ENCODE data around the gene BFAR. TPM values are rescaled to one million over a fixed set of nuclear protein-coding genes. Genes with fewer than 3 reads are reported as not detected.

Gene BFAR
- polyA plus RNA-seq, 1 donor from 2014 or later = 63.5 TPM

GRCh38 chr16:14629612-14629918 is 3.2 kb upstream of the BFAR start:
- H3K27ac ChIP-seq (ENCODE audit: low read length) = peak overlapping the region; percentile 78
- H3K4me2 ChIP-seq (ENCODE audit: low read length) = peak overlapping the region; percentile 98
- H3K27me3 ChIP-seq (ENCODE audit: insufficient read depth, low read depth, low read length) = no peaks in the 10 kb centered on the region
- no peaks in the 10 kb centered on the region for H3K36me3 ChIP-seq (ENCODE audit: insufficient read depth, low read length)
- TF ChIP-seq MXI1 (conservative IDR thresholded peaks at IDR 0.05; ENCODE audit: poor library complexity, severe bottlenecking) (no peak), EZH2 (IDR thresholded peaks at IDR 0.05; ENCODE audit: borderline replicate concordance, insufficient read depth, low read length, poor library complexity, severe bottlenecking) (no peak), POLR2AphosphoS5 (IDR thresholded peaks at IDR 0.05) (no peak), EP300 (conservative IDR thresholded peaks at IDR 0.05; ENCODE audit: poor library complexity, severe bottlenecking) (no peak), RAD21 (conservative IDR thresholded peaks at IDR 0.05) (no peak), SMC3 (conservative IDR thresholded peaks at IDR 0.05; ENCODE audit: poor library complexity) (no peak), TAF1 (IDR thresholded peaks at IDR 0.05; ENCODE audit: low read depth) (no peak), CTCF (IDR thresholded peaks at IDR 0.05; ENCODE audit: poor library complexity, severe bottlenecking) (no peak), REST (IDR thresholded peaks at IDR 0.05; ENCODE audit: borderline replicate concordance) (no peak)
- H3K4me3 ChIP-seq (ENCODE audit: low read length) = peak overlapping the region; percentile 93
- no peaks in the 10 kb centered on the region for H3K9me3 ChIP-seq (ENCODE audit: low read length)
- H4K20me1 ChIP-seq (ENCODE audit: insufficient read depth) = no peaks in the 10 kb centered on the region
- peaks cover 4% of the 10 kb centered on the region for H3F3A ChIP-seq (ENCODE audit: insufficient read depth, low read length, poor library complexity, severe bottlenecking)
- H3K79me2 ChIP-seq (replicated peaks; ENCODE audit: insufficient read depth, low read length) = peaks cover 14% of the 10 kb centered on the region
- no peaks in the 10 kb centered on the region for H3K9me2 ChIP-seq (ENCODE audit: insufficient read depth, low read length)
- peak overlapping the region; percentile 66 for H2AFZ ChIP-seq (ENCODE audit: low read depth, low read length)
- peak overlapping the region; percentile 92 for H3K9ac ChIP-seq (ENCODE audit: low read length)

GRCh38 chr16:14629919-14630619 is 2.7 kb upstream of the BFAR start, which contains the start of gene PARN:
Gene PARN, minus strand, starts transcription at chr16:14630260. Its CDS starts 135 bp downstream, at chr16:14630125.
- Histone ChIP-seq H3K4me3 (ENCODE audit: low read length) (peak within 1 kb of the TSS; percentile 93), H3K9me3 (ENCODE audit: low read length) (no peaks in the 10 kb centered on the region), H3K27ac (ENCODE audit: low read length) (peak within 1 kb of the TSS; percentile 78), H3F3A (ENCODE audit: insufficient read depth, low read length, poor library complexity, severe bottlenecking) (peaks cover 4% of the 10 kb centered on the region), H3K36me3 (ENCODE audit: insufficient read depth, low read length) (no peaks in the 10 kb centered on the region), H2AFZ (ENCODE audit: low read depth, low read length) (peak within 1 kb of the TSS; percentile 66), H4K20me1 (ENCODE audit: insufficient read depth) (no peaks in the 10 kb centered on the region), H3K9ac (ENCODE audit: low read length) (peak within 1 kb of the TSS; percentile 92), H3K9me2 (ENCODE audit: insufficient read depth, low read length) (no peaks in the 10 kb centered on the region), H3K27me3 (ENCODE audit: insufficient read depth, low read depth, low read length) (no peaks in the 10 kb centered on the region), H3K4me2 (ENCODE audit: low read length) (peak within 1 kb of the TSS; percentile 98), H3K79me2 (replicated peaks; ENCODE audit: insufficient read depth, low read length) (peaks cover 19% of the 10 kb centered on the region)
- peak; percentile 21 for TF ChIP-seq RAD21 (conservative IDR thresholded peaks at IDR 0.05)
- TF ChIP-seq MXI1 (conservative IDR thresholded peaks at IDR 0.05; ENCODE audit: poor library complexity, severe bottlenecking) = peak; percentile 87
- no peak for TF ChIP-seq CTCF (IDR thresholded peaks at IDR 0.05; ENCODE audit: poor library complexity, severe bottlenecking)
- peak; percentile 68 for TF ChIP-seq TAF1 (IDR thresholded peaks at IDR 0.05; ENCODE audit: low read depth)
- TF ChIP-seq EP300 (conservative IDR thresholded peaks at IDR 0.05; ENCODE audit: poor library complexity, severe bottlenecking) = peak; percentile 41
- TF ChIP-seq EZH2 (IDR thresholded peaks at IDR 0.05; ENCODE audit: borderline replicate concordance, insufficient read depth, low read length, poor library complexity, severe bottlenecking) = no peak
- peak; percentile 32 for TF ChIP-seq SMC3 (conservative IDR thresholded peaks at IDR 0.05; ENCODE audit: poor library complexity)
- TF ChIP-seq REST (IDR thresholded peaks at IDR 0.05; ENCODE audit: borderline replicate concordance) = peak; percentile 84
- TF ChIP-seq POLR2AphosphoS5 (IDR thresholded peaks at IDR 0.05) = peak; percentile 98

Measured in neural cell (in vitro differentiated cells).